Measurements from ENCODE around the gene ACSL1. TPM values are rescaled to one million over a fixed set of nuclear protein-coding genes. Genes with fewer than 3 reads are reported as not detected.

Gene ACSL1
- total and polyA plus RNA-seq, 2 experiments from 2014 or later: 15.4 to 16.8 TPM

DNA sequence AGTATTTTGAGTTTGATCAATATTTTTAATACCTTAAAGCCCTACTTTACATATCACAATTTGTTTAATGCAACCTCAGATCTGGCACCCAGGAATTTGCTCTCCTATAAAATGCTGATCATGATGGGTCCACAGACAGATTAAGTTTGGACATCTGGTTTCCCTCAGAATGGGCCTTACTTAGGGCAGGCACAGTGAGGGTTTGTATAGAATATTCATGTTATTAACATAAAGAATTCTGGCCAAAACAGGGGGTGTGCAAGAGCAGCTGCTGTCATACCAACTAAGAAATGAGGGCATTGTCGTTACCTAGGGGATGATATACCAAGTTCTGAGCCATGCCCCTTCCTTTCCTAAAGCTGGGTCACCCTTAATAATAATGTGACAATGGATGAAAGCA is 54.4 kb downstream of the ACSL1 start:
- H3K4me2 ChIP-seq (ENCODE audit: unreplicated experiment): no peak overlapping the region
- H3K9ac ChIP-seq: no peak overlapping the region
- DNase-seq: no peak
- H3K79me2 ChIP-seq (ENCODE audit: insufficient read depth): no peaks in the 10 kb centered on the region
- H3K36me3 ChIP-seq (ENCODE audit: low read depth): peaks cover 17% of the 10 kb centered on the region; the same call in 1 of the 2 replicates
- H3F3A ChIP-seq (ENCODE audit: insufficient read depth): no peaks in the 10 kb centered on the region
- H3K27ac ChIP-seq: no peak overlapping the region
- H3K4me1 ChIP-seq (ENCODE audit: insufficient read depth): no peaks in the 10 kb centered on the region
- no peak for TF ChIP-seq EZH2phosphoT487 (IDR thresholded peaks at IDR 0.05; ENCODE audit: insufficient read depth, low read depth)
- in situ Hi-C loops (cut with MboI): no loop called here
- no peaks in the 10 kb centered on the region for H3K9me3 ChIP-seq (ENCODE audit: low read depth)
- H3K4me3 ChIP-seq: no peak overlapping the region
- no peaks in the 10 kb centered on the region for H4K20me1 ChIP-seq (ENCODE audit: insufficient read depth)
- no peaks in the 10 kb centered on the region for H3K27me3 ChIP-seq (replicated peaks; ENCODE audit: insufficient read depth)
- no peaks in the 10 kb centered on the region for H3K9me2 ChIP-seq (ENCODE audit: insufficient read depth)
- WGBS, 2 experiments (ENCODE audit: low coverage in 1 of 2, low lambda C conversion rate in 2 of 2, missing lambda C conversion rate in 2 of 2): 50 to 71% methylated on average over 1 of the region's 1 CpG
- H2AFZ ChIP-seq: no peak overlapping the region

DNA sequence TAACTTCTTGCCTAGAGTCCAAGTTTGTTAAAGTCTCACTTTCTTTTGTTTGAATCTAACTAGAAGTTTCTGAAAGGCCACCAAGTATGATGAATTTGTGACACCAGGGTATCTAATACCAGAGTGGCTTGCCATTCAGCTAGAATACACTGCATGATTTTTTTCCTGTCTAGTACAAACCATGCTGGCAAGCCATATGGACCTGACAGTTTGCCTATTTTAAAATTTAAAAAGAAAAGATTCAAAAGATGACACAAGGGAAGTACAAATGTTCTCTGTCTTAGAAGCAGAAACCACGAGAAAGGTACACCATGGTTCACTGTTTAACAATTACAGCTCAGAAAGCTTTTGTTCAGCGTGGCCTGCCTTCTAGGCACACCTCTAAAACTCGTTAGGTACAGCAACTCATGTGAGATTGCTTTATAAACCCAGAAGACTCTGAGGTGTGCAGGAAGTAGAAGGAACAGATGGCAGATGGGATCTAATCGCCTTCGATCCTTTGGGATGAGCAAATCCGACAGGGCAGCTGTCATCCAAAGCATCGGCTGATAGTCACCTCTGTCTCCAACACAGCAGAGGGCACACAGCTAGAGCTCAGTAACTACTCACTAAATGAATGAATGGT is 56.5 kb downstream of the ACSL1 start:
- TF ChIP-seq EZH2 (IDR thresholded peaks at IDR 0.05; ENCODE audit: insufficient read depth, poor library complexity, severe bottlenecking): no peak
- no peak for TF ChIP-seq EZH2phosphoT487 (IDR thresholded peaks at IDR 0.05; ENCODE audit: insufficient read depth, low read depth)
- Histone ChIP-seq H3K9me2 (ENCODE audit: insufficient read depth) (no peaks in the 10 kb centered on the region), H3K9me3 (ENCODE audit: low read depth) (no peaks in the 10 kb centered on the region), H4K20me1 (ENCODE audit: insufficient read depth) (no peaks in the 10 kb centered on the region), H3K4me3 (no peak overlapping the region), H3K4me2 (ENCODE audit: unreplicated experiment) (no peak overlapping the region), H3K9ac (no peak overlapping the region), H3K4me1 (ENCODE audit: insufficient read depth) (no peaks in the 10 kb centered on the region), H3F3A (ENCODE audit: insufficient read depth) (0 out of 2 replicates have a peak, but pooled peaks cover under 1% of the 10 kb centered on the region), H3K27me3 (replicated peaks; ENCODE audit: insufficient read depth) (no peaks in the 10 kb centered on the region), H3K79me2 (ENCODE audit: insufficient read depth) (no peaks in the 10 kb centered on the region), H3K27ac (no peak overlapping the region), H2AFZ (no peak overlapping the region), H3K36me3 (ENCODE audit: low read depth) (peaks cover 17% of the 10 kb centered on the region; the same call in 1 of the 2 replicates)
- 94 to 95% methylated on average over 7 of the region's 7 CpGs for WGBS, 2 experiments (ENCODE audit: low coverage in 1 of 2, low lambda C conversion rate in 2 of 2, missing lambda C conversion rate in 2 of 2)
- in situ Hi-C loops (cut with MboI): no loop called here
- no peak for DNase-seq

DNA sequence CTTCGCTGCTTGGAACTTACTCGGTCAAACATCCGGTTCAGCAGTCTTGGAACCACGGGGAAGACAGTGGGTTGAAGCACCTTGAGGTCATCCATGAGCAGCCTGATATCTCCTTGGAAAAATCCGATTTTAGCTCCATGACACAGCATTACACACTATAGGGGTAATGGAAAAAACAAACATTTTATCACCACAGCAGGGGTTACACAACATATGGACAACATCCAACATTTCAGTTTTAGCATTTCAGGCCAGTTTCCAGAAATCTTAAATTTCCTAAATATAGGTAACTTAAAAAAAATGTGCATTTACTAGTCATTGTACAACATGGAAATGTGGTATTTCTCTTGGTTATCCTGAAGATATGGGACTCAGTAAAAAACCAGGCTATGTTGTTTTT is 57.5 kb downstream of the ACSL1 start:
- Histone ChIP-seq H3K9me2 (ENCODE audit: insufficient read depth) (no peaks in the 10 kb centered on the region), H4K20me1 (ENCODE audit: insufficient read depth) (no peaks in the 10 kb centered on the region), H3K4me1 (ENCODE audit: insufficient read depth) (0 out of 2 replicates have a peak, but pooled peaks cover 3% of the 10 kb centered on the region), H3F3A (ENCODE audit: insufficient read depth) (peaks cover 7% of the 10 kb centered on the region; the same call in 1 of the 2 replicates), H3K4me2 (ENCODE audit: unreplicated experiment) (no peak overlapping the region), H3K36me3 (ENCODE audit: low read depth) (peaks cover 13% of the 10 kb centered on the region; the same call in 1 of the 2 replicates), H3K27ac (no peak overlapping the region), H3K4me3 (no peak overlapping the region), H3K9ac (no peak overlapping the region), H3K79me2 (ENCODE audit: insufficient read depth) (no peaks in the 10 kb centered on the region), H3K27me3 (replicated peaks; ENCODE audit: insufficient read depth) (no peaks in the 10 kb centered on the region), H3K9me3 (ENCODE audit: low read depth) (no peaks in the 10 kb centered on the region), H2AFZ (no peak overlapping the region)
- DNase-seq: no peak
- WGBS, 2 experiments (ENCODE audit: low coverage in 1 of 2, low lambda C conversion rate in 2 of 2, missing lambda C conversion rate in 2 of 2): 91 to 94% methylated on average over 5 of the region's 5 CpGs
- TF ChIP-seq EZH2phosphoT487 (IDR thresholded peaks at IDR 0.05; ENCODE audit: insufficient read depth, low read depth): no peak
- no peak for TF ChIP-seq EZH2 (IDR thresholded peaks at IDR 0.05; ENCODE audit: insufficient read depth, poor library complexity, severe bottlenecking)
- in situ Hi-C loops (cut with MboI): no loop called here

DNA sequence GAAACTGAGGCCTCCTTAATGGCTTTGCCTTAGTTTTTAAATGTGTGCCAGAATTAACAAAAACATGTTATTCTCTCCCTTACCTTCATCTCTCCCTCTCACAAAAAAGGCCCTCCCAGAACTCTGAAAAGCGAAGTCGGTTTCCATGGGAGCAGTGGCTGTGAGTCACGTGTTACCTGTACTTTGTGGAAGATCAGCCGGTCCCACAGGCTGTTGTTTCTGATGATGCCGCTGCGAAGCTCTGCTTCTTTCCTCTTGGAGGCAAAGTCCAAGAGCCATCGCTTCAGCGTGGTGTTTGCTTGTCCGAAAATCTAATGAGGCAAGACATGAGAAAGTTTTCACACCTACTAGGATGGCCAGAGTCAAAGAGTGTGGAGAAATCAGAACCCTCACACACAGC is 59.3 kb downstream of the ACSL1 start:
- 98 to 100% methylated on average over 9 of the region's 9 CpGs for WGBS, 2 experiments (ENCODE audit: low coverage in 1 of 2, low lambda C conversion rate in 2 of 2, missing lambda C conversion rate in 2 of 2)
- Histone ChIP-seq H2AFZ (no peak overlapping the region), H3K27ac (no peak overlapping the region), H3F3A (ENCODE audit: insufficient read depth) (peaks cover 7% of the 10 kb centered on the region; the same call in 1 of the 2 replicates), H4K20me1 (ENCODE audit: insufficient read depth) (no peaks in the 10 kb centered on the region), H3K9ac (no peak overlapping the region), H3K79me2 (ENCODE audit: insufficient read depth) (no peaks in the 10 kb centered on the region), H3K9me3 (ENCODE audit: low read depth) (no peaks in the 10 kb centered on the region), H3K36me3 (ENCODE audit: low read depth) (peaks cover 7% of the 10 kb centered on the region; the same call in 1 of the 2 replicates), H3K4me1 (ENCODE audit: insufficient read depth) (0 out of 2 replicates have a peak, but pooled peaks cover 6% of the 10 kb centered on the region), H3K9me2 (ENCODE audit: insufficient read depth) (no peaks in the 10 kb centered on the region), H3K27me3 (replicated peaks; ENCODE audit: insufficient read depth) (no peaks in the 10 kb centered on the region), H3K4me2 (ENCODE audit: unreplicated experiment) (no peak overlapping the region), H3K4me3 (no peak overlapping the region)
- no peak for DNase-seq
- TF ChIP-seq EZH2phosphoT487 (IDR thresholded peaks at IDR 0.05; ENCODE audit: insufficient read depth, low read depth) (no peak), EZH2 (IDR thresholded peaks at IDR 0.05; ENCODE audit: insufficient read depth, poor library complexity, severe bottlenecking) (no peak)
- in situ Hi-C loops (cut with MboI): no loop called here
